ENCODE results near the gene PCBP3.

GRCh38 chr21:45763074-45763473 lies 119.5 kb downstream of the PCBP3 start:
- TF ChIP-seq CTCF (IDR thresholded peaks at IDR 0.05; ENCODE audit: borderline replicate concordance, extremely low read depth, low read length, poor library complexity, severe bottlenecking): no peak
- no peak for TF ChIP-seq EZH2 (IDR thresholded peaks at IDR 0.05; ENCODE audit: borderline replicate concordance, low read depth, low read length, severe bottlenecking)
